Activated CD8-positive, alpha-beta memory T cell treated with anti-CD3 and anti-CD28 coated beads, Interleukin-2, amount 50 U/mL, for 1 hour (primary cell): ENCODE measurements around the gene ZMYND8.

Experiments used
- DNase-seq: peaks from one replicate; pipeline ENCODE4 v3.0.0-alpha.2; 2020; ENCODE audit errors: extremely low read depth

Gene ZMYND8

DNA sequence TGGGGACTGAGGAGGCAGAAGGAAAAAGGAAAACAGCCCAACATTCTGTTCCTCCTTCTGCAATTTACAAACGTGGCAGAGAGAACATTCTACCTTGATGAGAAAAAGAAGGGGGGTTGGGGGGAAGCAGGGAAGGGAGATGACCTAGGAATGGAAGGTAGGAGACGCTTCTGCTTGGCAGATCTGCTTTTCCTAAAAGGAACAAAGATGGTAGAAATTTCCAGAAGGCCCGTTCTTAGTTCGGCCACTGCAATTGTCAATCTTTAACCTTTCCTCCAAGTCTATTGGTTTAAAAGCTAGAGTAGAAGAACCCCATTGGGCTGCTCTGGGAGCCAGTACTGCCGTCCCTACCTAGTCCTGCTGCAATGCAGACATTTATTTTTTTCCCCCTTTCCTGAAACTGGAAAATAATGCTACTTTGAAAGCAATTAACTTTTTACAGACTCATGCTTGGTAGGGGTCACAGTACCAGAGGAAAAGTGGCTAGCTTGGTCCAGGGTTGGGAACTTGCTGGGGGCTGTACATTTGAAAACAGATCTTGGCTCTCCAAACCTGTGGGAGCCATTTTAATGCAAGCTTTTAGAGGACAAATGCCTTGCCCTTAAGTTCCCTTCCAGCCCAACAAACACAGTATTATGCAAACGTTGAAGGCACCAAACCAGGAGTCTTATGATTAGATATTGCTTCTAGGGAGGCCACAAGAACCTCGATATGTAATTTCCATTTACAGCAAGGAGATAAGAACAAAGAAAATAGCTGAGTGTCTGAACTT is 2.6 kb downstream of the ZMYND8 start:
- DNase-seq: no peak

GRCh38 chr20:47353239-47353691 is 3.2 kb downstream of the ZMYND8 start:
- no peak for DNase-seq

DNA sequence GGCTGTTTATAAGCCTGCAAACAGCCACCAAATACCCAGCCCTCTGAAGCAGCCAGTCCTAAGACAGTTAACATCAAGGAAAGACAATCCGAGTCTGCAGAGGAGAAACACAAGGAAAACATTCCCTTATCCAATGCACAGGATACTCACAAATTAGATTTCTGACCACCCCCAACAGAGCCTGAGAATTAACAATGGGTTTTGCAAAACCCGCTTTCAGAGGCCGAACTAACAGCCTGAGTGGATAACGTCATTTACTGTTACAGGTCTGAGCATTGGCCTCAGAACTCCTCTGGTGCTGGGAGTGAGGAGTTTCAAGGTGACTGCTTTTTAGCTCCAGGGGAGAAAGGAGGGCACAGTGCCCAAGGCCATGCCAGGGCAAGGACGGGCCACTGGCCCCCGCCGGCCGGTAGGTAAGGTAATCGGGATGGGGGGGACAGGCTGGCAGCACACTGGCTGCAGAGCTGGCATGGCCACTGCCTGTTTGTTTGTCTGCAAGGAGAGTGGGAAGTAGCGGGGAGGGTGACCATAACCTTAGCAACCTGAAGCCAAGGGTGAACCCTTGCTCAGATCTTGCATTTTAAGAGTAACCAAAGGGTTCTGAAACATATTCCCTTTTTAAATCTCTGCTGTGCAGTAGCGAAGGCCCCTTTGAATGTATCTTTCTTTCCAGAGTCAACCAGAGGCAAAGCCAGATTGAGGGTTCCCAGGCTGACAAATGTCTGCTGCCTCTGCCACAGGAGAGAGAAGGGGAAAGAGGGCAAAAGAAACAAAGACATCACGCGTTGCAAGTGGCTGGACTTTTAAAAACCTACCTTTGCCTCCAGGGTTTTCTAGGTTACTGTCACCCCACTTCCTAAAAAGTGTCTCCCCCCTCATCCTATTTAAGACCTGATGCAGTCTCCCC is 3.9 kb downstream of the ZMYND8 start:
- DNase-seq: no peak

GRCh38 chr20:47351643-47352331 is 4.7 kb downstream of the ZMYND8 start:
- no peak for DNase-seq

DNA sequence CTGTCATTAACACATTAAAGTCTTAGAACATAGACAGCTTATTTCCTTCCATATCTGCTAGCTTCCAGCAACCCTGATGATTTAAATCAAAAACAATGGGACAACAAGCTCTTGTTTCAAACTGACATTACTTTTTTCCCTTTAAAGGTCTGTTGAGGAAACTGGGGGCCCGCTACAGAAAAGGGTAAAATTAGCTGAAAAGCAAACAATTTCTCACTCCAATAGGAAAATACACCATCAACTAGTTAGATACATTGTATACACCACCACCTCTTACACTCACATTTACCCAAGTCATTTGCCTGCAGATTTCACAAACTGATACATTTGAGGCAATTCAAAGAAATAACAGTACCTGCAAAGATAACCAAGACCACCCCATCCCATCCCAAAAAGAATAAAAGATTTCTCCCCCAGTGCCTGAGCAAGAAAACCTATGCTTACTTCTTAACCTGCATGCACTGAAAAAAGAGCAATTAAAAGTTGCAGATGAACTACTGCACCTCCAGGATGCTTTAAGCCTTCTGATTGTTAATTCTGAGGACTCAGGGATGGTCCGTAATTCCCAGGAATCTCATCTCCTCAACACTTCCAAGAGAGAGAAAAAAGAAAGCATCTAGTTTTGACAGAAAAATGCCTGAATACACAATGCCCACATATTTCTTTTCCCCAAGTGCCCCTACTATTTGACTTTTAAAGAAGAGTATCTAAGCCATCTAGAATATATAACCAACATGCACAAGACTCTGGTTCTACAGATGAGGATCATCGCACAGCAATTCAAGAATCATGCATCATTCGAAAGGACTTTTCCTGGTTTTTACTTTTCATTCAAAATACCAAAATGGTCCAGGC is 5.6 kb downstream of the ZMYND8 start:
- DNase-seq: no peak

DNA sequence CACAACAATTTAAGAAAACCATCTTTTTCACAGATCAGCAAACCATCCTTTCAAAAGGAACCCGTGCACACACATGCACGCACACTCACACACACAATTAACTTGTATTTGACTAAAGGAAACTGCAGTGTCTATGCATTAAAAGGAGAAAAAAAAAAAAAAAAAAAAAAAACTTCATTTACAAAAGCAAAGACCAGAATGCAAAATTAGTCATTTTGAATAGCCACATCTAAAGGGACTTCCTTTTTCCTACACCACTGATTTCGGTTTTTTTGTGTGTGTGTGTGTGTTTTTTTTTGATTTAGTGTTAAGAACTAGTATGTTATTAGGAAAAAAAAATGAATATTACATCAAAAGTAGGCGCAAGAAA is 6.3 kb downstream of the ZMYND8 start:
- DNase-seq: no peak

- no peak for DNase-seq
Measured at GRCh38 chr20:47349365-47350180, 6.9 kb downstream of the ZMYND8 start.

DNA sequence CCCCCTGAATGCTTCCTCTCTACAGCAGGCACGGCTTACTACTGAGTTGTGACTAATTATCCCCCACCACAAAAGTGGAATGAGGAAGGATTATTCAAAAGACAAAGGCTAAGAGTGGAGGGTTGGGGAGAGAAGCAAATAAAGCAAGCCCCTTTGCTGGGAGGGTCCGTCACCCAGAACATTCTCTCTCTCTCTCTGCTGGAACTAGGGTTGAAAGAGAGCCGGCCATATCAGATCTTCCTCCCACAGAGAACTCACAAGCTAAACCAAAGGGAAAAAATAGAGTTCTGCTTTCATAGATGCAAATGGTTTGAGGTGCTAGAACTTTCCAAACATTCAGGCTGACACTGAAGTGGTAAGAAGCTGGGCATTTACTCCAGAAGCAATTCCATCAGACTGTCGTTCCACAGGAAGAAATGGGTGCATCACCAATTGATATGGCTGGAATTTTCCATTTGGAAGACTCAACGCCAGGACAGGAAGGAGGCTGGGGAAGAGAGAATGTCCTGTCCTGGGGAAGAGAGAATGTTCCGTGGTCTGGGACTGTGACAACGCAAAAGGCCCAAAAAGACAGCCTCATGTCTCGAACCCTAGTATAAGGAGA is 7.9 kb downstream of the ZMYND8 start:
- DNase-seq: no peak

GRCh38 chr20:47347661-47348435 is 8.7 kb downstream of the ZMYND8 start:
- DNase-seq: no peak

- DNase-seq: no peak
Measured at GRCh38 chr20:47346172-47346571, 10.3 kb downstream of the ZMYND8 start.

DNA sequence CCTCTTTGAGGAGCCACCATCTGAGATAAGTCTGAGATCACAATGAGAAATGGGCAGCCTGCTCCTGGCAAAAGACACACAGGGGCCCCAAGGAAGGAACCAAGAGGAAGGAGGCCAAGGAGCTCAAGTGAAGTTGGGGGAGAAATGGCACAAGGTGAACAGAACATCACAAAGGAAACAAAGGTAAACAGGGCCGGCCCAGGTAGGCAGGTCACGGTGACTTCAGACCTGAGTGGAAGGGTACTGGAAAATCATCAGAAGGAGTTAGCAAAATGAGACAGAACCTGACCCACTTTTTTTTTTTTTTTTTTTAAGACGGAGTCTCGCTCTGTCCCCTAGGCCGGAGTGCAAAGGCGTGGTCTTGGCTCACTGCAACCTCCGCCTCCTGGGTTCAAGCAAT is 11.3 kb downstream of the ZMYND8 start:
- DNase-seq: no peak

GRCh38 chr20:47343007-47343472 is 13.5 kb downstream of the ZMYND8 start:
- DNase-seq: no peak

GRCh38 chr20:47338131-47338628 is 18.3 kb downstream of the ZMYND8 start:
- no peak for DNase-seq

DNA sequence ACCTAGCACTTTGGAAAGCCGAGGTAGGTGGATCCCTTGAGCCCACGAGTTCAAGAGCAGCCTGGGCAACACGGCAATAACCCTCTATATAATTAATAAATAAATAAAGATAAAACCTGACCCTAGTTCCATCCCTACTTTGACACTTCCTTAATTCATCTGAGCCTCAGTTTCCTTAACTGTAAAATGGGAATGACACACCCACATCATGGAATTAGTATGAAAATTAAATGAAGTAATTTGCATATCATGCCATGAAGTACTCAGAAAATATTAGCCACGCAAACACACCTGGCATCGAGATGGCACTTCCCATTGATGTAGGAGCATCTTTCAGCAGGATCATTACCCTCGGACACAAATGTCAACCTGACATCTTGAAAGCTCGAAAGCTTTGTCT is 19.1 kb downstream of the ZMYND8 start:
- DNase-seq: no peak

DNA sequence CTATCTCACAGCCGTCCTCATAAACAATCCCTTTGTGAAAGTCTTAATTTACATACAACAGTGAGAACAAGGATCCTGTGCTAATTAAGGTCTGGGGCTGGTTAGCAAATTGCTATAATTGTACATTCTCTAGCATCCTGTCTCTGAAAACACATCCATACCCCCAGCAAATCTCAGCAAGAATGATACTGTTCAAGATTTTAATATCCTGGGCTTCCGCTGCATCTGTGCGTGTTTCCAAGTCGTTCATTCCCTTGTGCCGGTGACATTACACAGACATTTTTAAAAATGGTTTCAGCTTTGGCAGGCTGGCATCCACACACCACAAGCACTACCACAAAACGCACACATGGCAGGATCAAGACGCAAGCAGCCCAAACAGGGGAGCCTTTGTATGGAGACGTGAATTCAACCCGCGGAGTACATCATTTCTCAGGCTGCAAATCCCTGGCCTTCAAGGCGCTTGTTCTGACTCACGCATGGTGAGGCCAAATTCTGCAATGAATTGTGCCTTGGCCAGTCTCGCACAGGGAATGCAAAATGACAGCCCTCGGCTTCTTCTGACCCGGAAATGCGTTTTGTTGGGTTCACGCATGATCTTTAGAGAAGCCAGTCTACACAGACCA is 20.3 kb downstream of the ZMYND8 start:
- no peak for DNase-seq

DNA sequence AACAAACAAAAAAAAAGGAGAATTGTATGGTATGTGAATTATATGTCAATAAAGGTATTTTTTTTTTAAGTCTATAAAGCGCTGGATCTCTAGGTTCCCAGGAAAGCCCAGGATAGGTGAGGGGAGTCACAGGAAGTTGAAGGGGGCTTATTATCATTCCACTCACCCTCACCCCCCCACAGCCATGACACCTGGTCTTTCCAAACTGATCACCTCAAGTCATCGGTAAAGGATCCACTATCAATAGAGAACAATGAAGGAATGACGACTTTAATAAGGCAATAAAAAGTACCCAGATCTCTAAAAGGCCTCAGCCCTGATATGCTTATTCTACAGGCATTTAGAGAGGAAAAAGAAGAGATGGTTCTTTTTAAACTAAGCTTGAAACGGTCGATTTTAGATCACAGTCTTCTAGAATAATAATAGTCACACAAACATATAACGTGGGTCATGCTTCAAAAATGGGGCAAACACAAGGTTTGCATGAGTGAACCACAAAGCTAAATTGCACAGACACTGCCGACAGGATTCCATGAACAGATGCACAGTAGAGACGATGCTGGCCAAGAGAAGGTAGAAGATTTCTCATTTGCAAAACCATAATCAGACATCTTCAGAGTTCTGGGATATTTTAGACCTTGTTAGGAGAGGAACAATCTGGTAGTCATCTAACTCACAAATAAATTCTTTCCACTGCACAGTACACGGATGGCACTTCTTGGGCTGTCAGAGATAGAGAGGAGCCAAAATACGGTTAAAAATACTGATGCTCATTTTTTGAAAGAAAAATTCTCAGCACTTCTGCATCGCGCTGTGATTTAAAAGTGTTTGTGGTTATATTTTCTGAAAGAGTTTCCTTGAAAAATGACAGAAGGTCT is 21.0 kb downstream of the ZMYND8 start:
- DNase-seq: no peak

GRCh38 chr20:47334022-47334551 is 22.4 kb downstream of the ZMYND8 start:
- no peak for DNase-seq
